Left kidney (tissue), 2 donors: ENCODE results near the gene TCIRG1. TPM values are rescaled to one million over a fixed set of nuclear protein-coding genes. Genes with fewer than 3 reads are reported as not detected.

Source experiments
- DNase-seq: peaks from one replicate; pipeline ENCODE4 v3.0.0-alpha.2; 2013
- polyA plus RNA-seq: library from polyadenylated mRNA; unstranded; fragments of 120-200 nt; gene quantifications from one replicate; pipeline ENCODE4 v1.2.1, GENCODE V29; 2013; ENCODE audit not compliant: insufficient read length

Gene TCIRG1
- polyA plus RNA-seq, 1 donor, result 16.7 TPM

GRCh38 chr11:68016904-68017817 lies 21.7 kb upstream of the TCIRG1 start:
- DNase-seq, result no peak

DNA sequence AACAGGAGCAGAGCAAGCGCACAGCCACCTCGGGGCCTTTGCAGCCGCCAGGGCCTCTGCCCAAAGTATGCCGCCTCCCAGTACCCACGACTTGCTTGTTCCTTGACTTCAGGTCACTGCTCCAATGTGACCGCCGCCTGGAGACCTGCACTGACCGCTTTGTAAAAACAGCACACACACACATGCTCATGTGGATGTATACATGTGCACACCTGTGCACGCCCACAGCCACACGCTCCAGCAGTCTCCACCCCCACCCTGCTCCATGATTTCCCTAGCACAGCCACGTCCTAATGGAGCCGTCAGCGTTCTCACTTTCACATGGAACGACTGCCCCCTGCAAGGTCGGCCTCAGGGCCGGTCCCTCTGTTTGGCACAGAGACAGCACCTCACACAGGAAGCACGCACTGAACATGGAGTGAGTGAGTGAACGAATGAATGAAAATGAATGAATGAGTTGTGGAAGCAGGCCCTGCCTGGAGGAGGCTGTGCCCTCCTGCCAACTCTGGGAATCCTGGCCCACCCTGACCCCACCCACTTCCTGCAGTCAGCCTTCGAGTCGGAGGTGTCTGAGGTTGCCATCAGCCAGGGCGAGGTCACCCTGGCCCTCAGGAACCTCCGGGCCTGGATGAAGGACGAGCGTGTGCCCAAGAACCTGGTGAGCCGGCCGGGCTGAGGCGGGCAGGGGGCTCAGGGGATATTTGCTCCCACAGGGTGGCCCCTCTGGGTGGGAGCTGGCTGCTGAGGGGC lies 20.7 kb upstream of the TCIRG1 start:
- no peak for DNase-seq

DNA sequence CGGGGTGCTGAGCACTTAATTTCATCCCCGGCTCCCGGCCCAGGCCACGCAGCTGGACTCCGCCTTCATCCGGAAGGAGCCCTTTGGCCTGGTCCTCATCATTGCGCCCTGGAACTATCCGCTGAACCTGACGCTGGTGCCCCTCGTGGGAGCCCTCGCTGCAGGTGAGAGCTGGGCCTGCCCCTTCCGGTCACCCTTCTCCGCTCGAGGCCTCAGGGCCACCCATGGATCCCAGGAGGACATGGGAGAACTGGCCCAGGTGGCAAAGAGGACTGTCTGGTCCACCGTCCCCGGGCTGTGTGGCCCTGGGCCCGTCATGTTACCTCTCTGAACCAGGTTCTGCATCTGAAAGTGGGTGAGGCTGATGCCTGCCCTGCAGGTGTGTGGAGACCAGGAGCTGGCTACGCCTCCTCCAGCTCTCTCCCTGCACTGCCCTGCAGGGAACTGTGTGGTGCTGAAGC lies 20.1 kb upstream of the TCIRG1 start:
- no peak for DNase-seq

GRCh38 chr11:68019486-68019885 lies 19.3 kb upstream of the TCIRG1 start:
- no peak for DNase-seq

DNA sequence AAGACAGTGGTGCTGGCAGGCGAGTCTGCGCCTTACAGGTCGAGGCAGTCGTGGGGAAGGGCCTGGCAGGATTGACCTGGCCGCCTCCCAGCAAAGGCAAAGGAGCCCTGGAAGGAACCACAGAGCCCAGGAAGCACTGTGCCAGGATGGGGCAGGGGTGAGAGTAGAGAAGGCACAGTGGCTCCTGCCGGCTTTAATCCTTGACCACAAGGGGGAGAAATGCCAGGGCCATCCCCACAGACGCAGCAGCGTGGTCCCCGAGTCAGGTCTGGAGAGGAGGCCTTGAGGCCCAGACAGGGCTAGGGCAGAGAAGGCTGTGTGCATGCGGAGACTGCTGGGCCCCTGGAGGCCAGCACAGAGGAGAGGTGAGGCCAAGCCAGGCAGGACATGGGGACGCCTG lies 18.2 kb upstream of the TCIRG1 start:
- DNase-seq, result no peak

GRCh38 chr11:68021167-68021787 lies 17.5 kb upstream of the TCIRG1 start:
- DNase-seq, result no peak

DNA sequence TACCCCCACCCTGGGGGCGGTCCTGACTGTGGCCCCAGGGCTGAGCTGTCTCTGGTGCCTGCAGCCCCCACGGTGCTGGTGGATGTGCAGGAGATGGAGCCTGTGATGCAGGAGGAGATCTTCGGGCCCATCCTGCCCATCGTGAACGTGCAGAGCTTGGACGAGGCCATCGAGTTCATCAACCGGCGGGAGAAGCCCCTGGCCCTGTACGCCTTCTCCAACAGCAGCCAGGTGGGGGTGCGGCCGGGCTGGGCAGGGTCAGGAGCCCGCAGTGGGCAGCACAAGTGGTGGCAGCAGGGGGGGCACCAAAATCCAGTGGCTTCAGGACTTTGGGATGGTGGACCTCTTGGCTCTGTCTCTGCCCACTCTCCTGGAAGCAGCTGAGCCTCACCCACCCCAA lies 16.3 kb upstream of the TCIRG1 start:
- DNase-seq, result no peak

DNA sequence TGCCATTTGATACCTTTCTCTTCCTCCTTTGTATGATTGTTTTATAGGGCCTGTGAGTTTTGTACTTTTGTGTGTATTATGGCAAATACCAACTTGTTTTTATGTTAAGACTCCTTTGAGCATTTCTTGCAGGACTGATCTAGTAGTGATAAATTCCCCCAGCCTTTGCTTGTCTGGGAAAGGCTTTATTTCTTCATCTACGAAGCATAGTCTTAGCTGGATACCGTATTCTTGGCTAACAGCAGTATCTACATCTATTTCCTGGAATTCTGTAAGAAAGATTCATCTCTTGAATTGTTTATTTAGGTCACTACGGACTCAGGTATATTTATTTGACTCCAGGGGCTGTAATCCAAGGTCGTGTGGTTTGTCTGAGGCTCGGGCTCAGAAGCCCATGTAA lies 14.3 kb upstream of the TCIRG1 start:
- no peak for DNase-seq

DNA sequence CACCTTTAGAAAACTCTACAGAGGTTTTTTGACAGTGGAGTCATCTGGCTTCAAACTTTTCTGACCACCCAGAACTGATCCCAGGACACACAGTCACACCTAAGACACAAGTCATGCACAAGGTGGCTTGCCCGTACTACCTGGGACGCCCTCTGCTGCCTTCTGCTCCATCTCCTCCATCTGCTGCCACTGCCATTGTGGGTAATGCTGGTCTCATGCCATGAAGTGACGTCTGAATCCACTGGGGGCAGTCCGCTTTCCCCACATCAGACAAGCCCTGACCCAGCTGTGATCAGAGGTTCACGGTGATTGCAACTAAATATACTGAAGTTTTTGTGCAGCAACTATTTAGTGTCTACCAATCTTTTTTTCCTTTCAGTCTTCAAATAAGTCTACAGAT lies 13.8 kb upstream of the TCIRG1 start:
- no peak for DNase-seq

DNA sequence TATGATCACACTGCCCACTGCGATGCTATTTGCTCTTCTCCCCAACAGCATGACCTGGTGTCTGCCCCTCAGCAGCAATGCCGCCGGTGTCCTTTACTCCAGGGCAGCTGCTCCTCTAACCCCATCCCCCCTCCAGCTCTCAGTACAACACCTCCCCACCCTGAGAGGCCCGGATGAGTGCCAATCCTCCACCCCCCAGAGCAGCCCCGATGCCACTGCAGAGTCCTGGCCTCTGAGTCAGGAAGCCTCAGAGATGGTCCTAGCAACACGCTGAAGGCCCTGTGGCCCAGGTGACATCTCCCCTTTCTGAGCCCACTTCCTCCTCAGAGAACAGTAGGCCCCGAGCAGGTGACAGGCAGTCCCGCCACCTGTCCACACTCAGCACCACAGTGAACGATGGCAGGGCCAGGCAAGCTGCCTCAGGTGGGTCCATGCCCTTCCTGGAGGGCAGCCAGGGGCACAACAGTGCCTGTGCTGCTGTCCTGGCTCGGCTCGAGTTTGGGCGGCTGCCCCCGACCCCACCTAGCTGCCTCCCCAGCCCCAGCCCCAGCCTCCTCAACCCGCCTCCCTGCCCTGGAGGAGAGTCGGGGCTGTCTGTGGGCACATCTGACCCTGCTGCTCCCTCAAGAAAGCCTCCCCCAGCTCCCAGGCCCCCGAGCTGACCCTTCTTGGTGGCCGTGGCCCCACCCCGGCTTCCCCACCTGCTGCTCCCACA lies 12.3 kb upstream of the TCIRG1 start:
- no peak for DNase-seq

DNA sequence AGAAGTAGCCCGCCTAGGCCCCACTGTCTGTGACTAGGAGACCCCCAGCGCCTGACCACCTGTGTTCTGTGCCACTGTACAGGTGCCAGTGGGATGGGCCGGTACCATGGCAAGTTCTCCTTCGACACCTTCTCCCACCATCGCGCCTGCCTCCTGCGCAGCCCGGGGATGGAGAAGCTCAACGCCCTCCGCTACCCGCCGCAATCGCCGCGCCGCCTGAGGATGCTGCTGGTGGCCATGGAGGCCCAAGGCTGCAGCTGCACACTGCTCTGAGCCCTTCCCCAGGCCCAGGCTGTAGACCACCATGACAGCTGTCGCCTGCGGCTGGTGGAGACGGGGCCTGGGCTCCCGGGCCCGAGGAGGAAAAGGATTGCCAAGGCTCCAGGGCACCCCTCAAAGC lies 11.2 kb upstream of the TCIRG1 start:
- no peak for DNase-seq

DNA sequence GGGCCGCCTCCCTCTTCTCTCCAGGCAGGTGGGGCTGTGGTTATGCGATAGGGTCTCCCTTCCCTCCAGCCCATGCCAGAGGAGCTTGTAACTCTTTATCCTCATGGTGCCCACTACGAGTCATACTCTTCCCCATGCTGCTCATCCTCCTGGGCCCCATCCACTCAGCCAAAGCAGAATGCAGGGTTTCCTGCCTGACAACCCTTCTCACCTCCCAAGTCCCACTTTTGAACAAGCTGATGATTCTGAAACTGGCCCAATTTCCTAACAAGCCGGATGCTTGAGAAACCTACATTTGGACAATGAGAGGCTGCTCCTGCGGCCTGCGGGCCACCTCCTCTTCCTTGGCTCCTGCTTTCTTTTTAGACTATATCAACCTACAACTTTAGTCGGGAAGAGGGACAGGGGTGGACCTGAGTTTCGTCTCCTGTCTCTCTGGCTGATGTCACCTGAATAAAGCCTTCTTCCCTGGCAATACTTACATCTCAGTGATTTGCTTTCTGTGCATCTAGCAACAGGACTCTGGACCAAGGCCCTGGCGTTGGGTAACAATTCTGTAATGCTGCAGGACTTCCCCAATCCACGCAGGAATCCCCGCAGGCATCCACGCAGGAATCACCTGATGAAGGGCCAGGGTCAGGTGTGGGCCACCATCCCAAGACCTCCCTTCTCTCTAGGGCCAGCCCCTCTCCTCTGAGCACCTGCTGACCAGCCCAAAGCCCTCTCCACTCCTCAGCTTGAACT lies 9.9 kb upstream of the TCIRG1 start:
- no peak for DNase-seq

DNA sequence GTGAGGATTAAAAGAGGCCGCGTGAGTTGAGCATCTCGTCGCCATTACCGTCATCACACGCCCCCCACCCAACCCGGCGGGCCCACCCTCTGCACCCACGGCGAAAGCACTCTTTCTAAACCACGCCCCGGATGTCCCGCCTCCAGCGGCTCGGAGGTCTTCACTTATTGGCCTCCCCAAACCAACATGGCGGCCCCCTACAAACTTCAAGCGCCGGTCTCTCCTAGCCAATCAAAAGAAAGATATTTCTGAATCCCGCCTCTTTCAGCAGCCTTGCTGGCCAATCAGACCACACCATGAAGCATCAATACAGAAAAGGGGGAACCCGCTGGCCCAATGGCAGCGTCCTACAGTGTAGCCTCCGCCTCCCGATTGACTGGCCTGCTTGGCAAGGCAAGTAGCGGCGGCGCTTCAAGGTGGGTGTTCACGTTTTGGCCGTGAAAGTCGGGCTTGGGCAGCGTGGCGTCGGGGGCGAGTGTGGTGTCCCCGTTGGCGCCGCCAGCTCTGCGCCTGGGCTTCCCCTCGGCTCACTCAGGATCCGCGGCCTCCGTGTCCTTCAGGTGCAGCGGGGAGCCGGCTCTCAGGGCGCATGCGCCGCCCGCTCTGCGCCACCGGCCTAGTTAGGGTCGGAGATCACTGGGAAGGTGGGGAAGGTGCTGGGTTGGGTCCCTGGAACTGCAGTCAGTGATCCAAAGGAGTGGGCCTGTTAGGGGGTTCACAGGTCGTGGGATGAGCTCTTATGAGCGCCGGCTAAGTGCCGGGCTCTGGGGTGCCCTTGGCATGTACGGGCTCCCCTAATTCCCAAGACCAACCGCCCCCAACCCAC lies 8.3 kb upstream of the TCIRG1 start, which contains the start of gene NDUFS8:
Gene NDUFS8, plus strand, starts transcription at position 364 of the 826 bp plus-strand sequence. CDS start 1,471 bp downstream, outside the sequence.
- DNase-seq, result peak; percentile 100

DNA sequence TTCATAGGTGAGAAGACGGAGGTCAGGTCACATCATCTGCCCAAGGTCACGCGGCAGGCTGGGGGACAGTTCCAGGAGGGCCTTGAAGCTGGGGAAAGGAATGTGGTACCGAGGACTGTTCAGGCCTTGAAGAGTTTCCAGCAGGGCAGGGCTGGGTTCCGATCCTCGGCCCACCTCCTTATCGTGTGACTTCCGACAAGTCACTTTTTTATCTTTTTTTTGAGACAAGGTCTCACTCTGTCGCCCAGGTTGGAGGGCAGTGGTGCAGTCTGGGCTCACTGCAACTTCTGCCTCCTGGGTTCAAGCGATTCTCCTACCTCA lies 7.7 kb upstream of the TCIRG1 start:
- DNase-seq, result no peak

GRCh38 chr11:68032003-68032402 lies 6.8 kb upstream of the TCIRG1 start:
- DNase-seq, result no peak

DNA sequence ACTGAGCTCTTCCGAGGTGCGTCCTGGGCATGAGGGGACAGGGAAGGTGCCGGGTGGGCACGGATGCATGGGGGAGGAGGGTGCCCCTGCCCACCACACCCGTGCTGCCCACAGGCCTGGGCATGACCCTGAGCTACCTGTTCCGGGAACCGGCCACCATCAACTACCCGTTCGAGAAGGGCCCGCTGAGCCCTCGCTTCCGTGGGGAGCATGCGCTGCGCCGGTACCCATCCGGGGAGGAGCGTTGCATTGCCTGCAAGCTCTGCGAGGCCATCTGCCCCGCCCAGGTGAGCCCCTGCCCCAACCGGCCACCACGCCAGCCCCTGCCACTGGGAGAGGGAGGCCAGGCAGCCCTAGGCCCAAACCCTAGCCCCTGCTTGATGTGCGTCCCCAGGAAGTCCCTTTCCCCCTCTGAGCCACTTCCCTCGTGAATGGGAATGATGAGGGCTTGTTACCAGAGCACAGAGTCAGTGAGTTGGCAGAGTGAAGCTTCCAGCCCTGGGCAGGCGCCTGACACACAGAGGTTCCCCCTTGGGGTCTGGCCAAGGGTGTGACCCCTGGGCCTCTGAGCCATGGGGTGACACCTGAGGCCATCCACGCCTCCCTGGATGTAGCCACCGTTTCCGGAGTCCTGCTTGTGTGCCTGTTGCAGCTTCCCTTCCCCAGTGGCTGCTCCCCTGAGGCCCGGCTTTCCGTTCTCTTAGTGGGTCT lies 5.7 kb upstream of the TCIRG1 start:
- DNase-seq, result no peak

DNA sequence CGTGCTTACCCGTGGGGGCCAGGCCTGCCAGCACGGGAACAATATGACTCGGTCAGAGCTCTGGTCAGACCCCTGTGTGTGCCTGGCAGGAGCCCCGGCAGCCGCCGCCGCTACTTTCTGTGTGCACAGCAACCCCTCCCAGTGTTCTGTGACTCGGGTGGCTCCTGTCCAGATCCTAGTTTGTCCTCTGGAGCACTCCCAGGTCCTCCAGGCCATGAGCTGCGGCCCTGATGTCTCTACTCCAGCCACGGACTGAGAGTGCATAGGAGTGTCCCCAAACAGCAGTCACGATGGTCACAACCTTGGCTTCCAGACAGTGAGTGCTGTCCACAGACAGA lies 5.1 kb upstream of the TCIRG1 start:
- DNase-seq, result no peak

GRCh38 chr11:68035266-68035876 lies 3.5 kb upstream of the TCIRG1 start:
- no peak for DNase-seq

- DNase-seq, result no peak
These were observed 2.6 kb upstream of the TCIRG1 start for GRCh38 chr11:68036141-68036716.
